Measurements from ENCODE around the gene NIPBL.
"Not testable (repeated sequence)": the region's sequence is repeated elsewhere in the genome, so short reads cannot be mapped to it uniquely, and the experiment has no call there.

Gene NIPBL

GRCh38 chr5:36877667-36878391, 1.3 kb downstream of the NIPBL start:
- DNase-seq (ENCODE audit: low read depth): peak; percentile 18

GRCh38 chr5:36878392-36879082, 2.0 kb downstream of the NIPBL start:
- DNase-seq (ENCODE audit: low read depth): no peak

DNA sequence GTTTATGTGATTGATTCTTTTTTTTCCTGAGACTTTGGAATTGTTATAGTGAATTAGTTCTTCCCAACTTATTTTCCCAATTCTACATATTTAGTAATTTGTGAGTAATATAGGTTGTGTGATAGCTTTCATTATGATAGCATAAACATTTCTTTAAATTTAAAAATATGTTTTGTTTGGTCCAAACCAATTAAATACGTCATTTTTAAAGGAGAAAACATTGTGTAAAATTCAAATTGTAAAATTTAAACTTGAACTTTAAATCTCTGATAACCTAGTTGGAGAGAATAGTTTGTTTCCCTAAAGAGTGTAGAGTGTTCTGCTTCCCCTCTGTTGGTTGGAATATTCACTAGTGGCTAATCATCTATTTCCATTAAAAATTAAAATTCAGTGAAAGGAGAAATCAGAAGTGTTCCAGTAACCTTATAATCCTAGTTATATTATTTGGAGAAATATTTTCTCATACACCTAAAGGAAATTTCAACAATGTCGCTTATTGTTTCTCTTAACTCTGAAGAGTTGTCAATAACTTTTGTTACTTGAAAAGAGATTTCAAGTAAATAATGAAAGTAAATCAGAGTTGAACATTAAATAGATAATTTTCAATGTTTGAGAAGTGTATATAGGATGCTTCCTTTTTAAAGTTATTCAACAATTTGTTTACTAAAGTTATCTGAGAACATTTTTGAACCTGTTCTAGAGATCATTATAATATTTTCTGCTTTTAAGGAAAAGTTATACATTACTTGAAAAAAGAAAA, 2.9 kb downstream of the NIPBL start:
- DNase-seq (ENCODE audit: low read depth): no peak

DNA sequence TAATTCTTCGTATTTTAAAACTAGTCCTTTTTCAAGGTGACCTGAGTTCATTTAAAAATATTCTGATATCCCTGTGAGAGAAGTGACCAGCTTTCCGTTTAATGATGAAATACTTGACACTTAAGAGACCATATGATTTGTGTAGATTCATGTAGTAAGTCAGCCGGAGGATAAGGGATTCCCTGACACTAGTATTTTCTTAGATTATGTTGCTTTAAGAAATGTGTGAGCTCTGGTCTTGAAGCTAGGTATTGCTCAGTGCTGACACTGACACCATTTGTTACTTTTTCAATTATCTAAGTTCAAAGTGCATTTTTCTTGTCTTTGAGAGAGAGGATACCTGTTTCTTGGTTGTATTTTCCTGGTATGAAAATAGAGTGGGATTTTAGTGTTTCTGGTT, 4.2 kb downstream of the NIPBL start:
- DNase-seq (ENCODE audit: low read depth): no peak

GRCh38 chr5:36881304-36881703, 4.7 kb downstream of the NIPBL start:
- DNase-seq (ENCODE audit: low read depth): no peak

DNA sequence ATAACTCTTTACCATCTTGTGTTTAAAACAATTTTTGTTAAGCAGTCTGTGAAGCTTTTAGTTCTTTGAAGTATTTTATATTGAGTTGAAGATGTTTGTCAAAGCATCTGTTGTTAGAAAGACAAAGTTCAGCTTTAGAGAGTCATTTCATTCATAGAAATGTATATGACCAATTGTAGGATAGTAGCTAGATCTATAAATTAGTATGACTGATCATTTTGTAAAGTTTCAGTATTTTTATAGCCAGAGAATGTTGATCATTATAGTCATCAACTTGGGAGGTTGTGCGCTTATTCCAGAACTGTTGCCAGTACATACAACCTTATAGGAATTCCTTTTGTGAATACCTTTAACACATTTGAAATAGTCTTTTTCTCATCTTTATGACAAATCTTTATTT, 5.2 kb downstream of the NIPBL start:
- no peak for DNase-seq (ENCODE audit: low read depth)

- DNase-seq (ENCODE audit: low read depth): no peak
These were observed 5.7 kb downstream of the NIPBL start for GRCh38 chr5:36882250-36882649.

DNA sequence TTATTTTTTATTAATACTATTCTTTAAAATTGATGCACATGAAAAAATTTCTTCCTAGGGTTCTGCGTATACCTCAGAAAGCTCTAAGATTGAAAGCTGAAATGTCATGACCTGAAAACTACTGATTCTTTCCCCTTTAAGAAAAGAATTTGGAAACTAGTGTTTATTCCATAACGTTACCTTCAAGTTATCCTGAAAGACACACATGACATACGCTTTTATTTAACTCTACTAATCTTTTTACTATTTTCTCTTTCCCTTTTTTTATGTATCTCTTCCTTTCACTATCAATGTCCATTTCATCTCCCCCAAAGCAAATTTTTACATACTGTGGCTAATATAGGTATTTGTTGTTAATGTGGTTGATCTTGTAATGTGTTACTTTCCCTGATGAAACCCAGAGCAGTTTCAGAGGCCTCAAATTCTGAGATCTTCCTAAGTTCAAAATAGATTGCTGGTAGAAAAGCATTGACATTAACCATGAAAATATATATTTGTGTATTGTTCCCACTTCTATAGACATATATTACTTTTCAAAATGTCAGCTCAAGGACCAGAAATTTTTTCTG, 7.4 kb downstream of the NIPBL start:
- no peak for DNase-seq (ENCODE audit: low read depth)

DNA sequence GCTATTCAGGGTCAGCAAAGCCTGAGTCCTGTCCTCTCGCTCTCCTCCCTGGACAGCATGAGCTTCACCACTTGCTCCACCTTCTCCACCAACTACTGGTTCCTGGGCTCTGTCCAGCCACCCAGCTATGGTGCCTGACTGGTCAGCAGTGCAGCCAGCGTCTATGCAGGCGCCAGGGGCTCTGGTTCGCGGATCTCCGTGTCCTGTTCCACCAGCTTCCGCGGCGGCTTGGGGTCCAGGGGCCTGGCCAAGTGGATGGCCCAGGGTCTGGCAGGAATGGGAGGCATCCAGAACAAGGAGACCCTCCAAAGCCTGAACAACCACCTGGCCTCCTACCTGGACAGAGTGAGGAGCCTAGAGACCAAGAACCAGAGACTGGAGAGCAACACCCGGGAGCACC, 8.6 kb downstream of the NIPBL start:
- no peak for DNase-seq (ENCODE audit: low read depth)

- DNase-seq (ENCODE audit: low read depth): no peak
These were observed 9.3 kb downstream of the NIPBL start for GRCh38 chr5:36885566-36886485.

DNA sequence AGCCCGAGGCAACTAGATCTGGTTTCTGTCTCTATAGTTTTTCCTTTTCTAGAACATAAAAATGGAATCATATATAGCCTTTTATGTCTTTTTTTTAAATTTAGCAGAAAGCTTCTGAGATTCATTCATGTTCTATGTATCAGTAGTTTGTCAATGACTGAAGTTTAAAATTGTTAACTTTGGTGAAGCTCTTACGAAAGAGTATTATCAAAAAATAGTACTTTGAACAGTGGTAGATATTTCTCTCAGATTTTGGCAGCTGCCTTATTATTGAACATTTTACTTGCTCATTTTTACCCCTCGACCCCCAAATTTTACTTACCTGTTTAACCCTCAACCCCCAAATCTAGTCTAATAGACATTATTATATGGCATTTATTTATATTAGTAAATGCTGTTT, 10.2 kb downstream of the NIPBL start:
- DNase-seq (ENCODE audit: low read depth): no peak

DNA sequence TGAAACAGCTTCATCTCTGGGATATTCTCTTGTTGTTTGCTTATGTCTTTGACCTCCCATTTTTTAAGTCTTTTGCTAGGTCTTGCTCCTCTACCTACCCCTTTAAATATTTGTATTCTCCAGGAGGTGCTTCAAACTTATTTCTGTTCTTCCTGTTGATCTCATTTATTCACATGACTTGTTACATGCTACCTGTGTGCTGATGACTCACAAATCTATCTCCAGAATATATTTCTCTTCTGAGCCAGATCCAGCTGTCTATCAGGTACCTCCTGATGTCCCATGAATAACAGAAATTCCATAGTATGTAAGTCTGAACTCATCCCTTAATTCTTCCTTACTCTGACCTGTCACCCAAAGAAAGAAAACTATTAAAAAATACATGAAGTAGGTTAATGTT, 11.0 kb downstream of the NIPBL start:
- DNase-seq (ENCODE audit: low read depth): no peak

- DNase-seq (ENCODE audit: low read depth): no peak
These were observed 11.7 kb downstream of the NIPBL start for GRCh38 chr5:36888303-36888702.

DNA sequence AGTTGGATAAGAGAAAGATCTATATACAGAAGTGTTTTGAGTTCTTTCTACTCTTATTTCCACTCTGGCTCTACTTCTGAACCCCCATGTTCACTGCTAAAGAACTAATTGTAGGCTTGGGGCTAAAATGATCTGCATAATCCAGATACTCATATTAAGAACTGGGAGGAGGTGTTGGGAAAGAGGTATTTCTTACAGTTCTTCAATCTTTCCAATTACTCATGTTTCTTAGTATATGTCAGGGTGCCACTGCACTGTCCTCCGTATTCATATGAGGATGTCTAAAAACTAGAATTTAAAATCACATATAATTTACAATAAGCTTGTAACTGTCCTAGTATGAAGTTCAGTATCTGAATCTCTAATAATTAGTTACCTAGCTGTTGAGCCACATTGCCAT, 12.7 kb downstream of the NIPBL start:
- DNase-seq (ENCODE audit: low read depth): no peak

- no peak for DNase-seq (ENCODE audit: low read depth)
These were observed 14.7 kb downstream of the NIPBL start for GRCh38 chr5:36891266-36891665.

GRCh38 chr5:36892085-36892830, 15.7 kb downstream of the NIPBL start:
- DNase-seq (ENCODE audit: low read depth): not testable (repeated sequence)

DNA sequence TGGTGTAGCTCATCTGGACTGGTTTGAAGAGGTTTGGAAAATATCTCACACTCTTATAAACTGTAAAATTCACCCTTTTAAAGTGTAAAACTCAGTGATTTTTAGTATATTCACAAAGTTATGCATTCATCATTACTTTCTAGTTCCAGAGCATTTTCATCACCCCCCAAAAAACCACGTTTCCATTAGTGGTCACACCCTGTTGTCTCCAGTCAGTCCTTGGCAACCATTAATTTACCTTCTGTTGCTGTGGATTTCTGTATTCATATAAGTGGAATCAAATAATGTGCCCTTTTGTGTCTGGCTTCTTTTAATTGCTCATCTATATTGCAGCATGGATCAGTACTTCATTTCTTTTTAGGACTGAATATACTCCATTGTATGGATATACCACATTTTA, 18.4 kb downstream of the NIPBL start:
- no peak for DNase-seq (ENCODE audit: low read depth)

GRCh38 chr5:36896476-36896875, 19.9 kb downstream of the NIPBL start:
- no peak for DNase-seq (ENCODE audit: low read depth)

DNA sequence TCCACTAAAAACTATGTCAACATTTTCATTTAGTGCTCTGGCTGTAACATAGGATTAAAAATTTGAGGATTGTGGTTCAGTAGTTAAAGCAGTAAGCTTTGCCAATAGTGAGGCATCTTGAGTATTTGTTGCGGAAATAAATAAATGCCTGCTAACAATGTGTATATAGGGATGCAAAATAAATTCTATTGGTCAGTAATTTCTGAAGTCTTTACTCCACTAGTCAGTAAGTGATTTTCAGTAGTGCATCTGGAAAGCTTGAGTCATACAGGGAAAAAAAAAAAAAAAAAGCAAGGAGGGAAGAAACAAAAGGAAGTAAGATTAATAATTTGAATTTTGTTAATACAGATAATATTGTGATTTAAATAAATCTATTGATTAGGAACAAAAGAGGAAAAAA, 21.0 kb downstream of the NIPBL start:
- DNase-seq (ENCODE audit: low read depth): no peak

- DNase-seq (ENCODE audit: low read depth): no peak
These were observed 23.3 kb downstream of the NIPBL start for GRCh38 chr5:36899860-36900259.

- DNase-seq (ENCODE audit: low read depth): no peak
These were observed 23.7 kb downstream of the NIPBL start for GRCh38 chr5:36900283-36900682.

All from T follicular helper cell (primary cell).